Activated naive CD4-positive, alpha-beta T cell treated with Interleukin-2 at 50 U/mL for 16 hours (primary cell): ENCODE measurements around the gene MBNL1.
A peak's percentile ranks its signal among the peaks of the same experiment; 100 is the strongest.

ENCODE experiments used
- DNase-seq: peaks from one replicate; pipeline ENCODE4 v3.0.0-alpha.2; 2020

MBNL1 gene

GRCh38 chr3:152254041-152254440 is 14.7 kb upstream of the MBNL1 start:
- no peak for DNase-seq

DNA sequence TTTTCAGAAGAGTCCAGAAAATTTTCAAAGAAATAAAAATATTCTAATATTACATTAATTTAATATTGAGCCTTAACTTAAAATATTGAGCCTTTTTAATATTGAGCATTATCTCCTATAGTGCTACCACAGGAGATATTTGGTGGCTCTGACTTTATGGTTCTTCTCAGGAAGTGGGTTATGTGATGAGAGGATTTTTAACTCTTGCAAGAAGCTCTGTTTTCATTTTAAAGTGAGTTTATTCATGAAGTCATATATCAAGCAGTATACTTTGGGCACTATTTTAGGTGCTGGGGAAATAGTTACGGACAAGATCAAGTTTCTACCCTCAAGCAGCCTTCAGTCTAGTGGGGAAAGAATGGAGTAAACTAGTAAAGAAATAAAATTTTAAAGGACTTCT is 13.4 kb upstream of the MBNL1 start:
- no peak for DNase-seq

DNA sequence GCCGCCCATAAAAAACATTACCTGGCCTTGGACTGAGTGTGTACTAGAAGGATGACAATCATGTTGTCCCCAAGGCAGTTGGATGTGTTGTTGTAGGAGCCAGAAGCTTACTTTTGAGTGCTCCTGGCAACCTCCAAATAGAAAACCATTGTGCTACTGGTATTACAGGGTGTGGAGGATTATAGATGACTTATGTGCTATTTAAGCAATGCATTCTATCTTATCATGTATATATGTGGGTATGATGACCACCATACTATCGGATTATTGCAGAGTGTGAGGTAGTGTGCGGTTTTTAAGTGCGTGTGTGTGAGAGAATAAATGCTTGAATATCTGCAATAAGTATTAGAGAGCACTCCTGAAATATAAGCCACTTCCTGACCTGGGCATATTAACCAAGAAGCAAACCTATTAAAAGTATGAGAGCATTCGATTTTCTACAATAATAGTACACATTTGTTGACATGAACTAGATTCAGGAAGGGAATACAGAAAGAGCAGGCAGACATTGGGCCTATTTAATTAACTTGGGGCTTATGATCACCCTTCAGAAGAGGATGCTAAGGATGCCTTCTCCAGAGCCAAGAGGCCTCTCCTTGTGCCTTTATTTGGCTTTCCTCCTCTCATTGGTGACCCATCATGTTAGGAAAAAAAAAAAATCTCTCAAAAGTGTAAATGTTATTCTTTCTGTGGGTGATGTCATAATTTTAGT is 11.7 kb upstream of the MBNL1 start:
- no peak for DNase-seq

GRCh38 chr3:152257563-152258035 is 11.1 kb upstream of the MBNL1 start:
- no peak for DNase-seq

DNA sequence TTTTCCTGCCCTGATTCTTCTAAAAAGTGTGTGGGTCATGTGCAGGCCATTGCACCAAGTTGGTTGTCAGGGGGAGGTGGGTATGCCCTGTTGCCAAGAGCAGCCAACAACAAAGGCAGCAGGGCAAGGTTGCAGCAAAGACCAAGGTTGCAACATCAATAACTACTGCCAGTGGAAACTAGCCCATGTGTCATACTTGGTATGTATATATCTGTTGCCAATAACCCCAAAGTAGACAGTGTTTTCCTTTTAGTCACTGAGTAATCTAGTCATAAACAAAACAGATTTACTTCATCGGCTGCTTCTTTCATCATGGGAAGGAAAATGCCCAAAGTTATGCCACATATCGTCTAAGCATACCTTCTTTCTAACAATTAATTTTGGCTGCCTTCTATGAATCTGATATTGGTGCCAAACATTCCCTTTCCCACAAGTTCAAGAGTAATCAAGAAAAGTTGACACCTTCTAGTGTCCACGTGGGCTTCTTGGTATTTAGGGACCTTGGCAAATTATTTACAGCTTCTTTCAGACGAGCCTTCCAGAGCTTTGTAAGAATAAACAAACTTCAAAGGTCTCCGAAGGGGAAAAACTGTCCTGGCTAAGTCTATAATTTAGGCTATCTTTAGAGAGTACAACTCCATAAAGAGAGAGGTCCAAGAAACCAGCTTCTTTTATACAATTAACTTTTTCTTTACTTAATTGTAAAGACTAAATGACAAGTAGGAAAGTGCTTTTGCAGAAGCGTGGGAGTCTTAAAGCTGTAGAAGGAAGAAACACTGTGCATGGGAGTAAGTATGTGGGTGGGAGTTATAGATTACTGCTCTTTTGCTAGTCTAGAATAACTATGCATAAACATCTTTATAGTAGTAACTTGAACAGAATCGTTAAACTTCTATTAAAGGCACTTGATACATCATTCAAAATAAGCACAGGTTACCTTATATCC is 10.0 kb upstream of the MBNL1 start:
- DNase-seq, result peak; percentile 72

- DNase-seq, result no peak
Observed at GRCh38 chr3:152259468-152259867, 9.3 kb upstream of the MBNL1 start.

DNA sequence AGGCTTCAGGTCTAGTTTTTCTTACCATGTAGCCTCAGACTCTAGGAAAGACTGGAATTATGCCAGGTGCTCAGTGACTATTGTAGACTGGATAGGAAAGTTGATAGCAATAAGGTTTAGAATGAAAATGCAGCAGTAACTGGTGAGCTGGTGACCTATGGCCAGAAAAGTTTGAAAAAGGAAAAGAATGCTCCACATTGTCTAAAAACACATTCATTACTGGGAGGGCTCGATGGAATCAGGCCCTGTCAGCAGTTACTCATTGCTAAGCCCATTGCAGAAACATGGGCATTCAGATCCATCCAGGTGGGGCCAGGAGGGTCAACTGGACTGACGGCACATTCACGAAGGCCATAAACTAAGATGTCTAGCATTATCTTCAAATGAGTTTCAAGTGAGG is 8.7 kb upstream of the MBNL1 start:
- DNase-seq, result no peak

- DNase-seq, result no peak
Observed at GRCh38 chr3:152260529-152260928, 8.2 kb upstream of the MBNL1 start.

- DNase-seq, result no peak
Observed at GRCh38 chr3:152261329-152261728, 7.4 kb upstream of the MBNL1 start.

DNA sequence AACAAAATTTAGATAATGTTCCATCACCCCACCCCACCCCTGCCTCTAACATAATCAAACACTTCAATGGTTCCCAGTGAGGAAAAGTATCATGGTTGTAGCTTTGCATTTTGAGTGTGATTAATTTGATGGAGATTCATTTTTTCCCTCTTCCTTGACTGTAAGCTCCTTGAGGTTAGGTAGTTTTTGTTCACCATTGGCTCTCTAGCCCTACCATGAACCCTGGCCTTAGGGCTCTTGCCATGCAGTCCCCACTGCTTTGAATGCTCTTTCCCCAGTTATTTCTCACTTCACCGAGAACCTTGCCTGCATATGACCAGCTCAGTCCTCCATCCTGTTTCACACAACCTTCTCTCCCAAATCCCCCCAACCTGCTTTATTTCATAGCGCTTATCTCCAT is 5.0 kb upstream of the MBNL1 start:
- no peak for DNase-seq

- DNase-seq, result no peak
Observed at GRCh38 chr3:152264378-152264777, 4.4 kb upstream of the MBNL1 start.

- no peak for DNase-seq
Observed at GRCh38 chr3:152266221-152266995, 2.3 kb upstream of the MBNL1 start.

- DNase-seq, result no peak
Observed at GRCh38 chr3:152267831-152268554, 736 bp upstream of the MBNL1 start.

DNA sequence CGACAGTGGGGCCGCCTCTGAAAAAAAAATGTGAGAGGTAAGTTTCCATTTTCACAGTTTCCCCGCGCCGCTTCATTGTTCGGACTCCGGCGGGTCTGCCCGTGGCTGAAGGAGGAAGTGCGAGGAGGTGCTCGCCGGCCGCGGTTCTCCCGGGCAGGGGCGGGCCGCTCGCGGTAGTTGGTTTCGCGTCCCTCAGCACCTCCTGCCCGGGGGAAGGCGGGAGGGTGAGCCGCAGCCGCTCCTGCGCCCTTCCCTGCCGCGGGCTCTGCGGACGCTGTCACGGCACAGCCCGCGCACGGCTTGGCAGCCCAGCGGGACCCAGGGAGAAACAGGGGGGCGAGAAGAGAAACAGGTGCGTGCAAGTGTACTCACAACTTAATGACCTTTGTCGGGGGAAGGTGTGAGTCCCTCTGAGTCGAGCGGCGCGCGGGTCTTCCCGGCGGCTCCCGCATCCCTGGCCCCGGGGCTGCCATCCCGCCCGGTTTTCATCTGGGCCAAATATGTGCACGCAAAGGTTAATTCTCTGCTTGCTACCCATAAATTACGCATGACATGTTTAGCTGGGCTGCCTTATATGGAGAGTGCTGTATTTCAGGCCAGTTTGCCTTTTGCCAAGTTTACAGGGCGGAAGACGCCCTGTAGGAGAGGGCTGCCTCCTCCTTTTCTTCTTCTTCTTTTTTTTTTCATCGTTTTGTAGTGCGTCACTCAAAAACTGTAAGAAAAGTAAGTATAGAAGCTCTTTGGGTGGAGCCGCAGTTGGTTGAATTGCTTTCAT is 514 bp downstream of the MBNL1 start:
- DNase-seq, result no peak

- peak; percentile 43 for DNase-seq
Observed at GRCh38 chr3:152269831-152270734, 1.4 kb downstream of the MBNL1 start.

- DNase-seq, result no peak
Observed at GRCh38 chr3:152270937-152271336, 2.2 kb downstream of the MBNL1 start.

DNA sequence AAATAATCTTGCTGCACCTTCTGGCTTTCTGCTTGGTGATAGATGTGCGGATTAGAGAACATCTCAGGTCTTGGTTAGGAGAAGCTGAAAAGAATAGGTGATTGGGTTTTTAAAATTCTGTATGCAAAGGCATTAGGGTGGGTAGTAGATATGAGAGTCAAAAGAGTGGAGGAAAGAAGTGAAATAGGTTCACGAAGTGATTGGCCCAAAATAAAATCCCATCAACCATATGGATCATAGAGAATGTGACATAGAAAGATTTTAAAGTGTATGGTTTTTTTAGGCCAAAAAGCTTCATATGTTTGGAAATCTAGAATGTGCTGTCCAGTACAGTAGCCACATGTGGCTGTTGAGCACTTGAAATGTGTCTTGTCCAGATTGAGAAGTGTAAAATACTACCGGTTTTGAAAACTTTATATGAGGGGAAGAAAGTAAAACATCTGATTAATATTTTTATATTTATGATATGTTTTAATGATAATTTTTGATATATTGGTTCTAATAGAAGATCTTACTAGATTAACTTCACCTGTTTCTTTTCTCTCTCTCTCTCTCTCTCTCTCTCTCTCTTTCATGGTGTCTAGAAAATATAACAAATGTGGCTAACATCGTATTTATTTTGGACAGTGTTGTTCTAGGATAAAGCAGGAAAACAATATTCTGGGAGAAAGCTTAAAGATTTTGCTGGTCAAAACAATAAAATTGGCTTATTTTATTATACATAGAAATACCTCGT is 2.9 kb downstream of the MBNL1 start:
- no peak for DNase-seq

GRCh38 chr3:152272771-152273242 is 4.1 kb downstream of the MBNL1 start:
- DNase-seq, result peak; percentile 55

DNA sequence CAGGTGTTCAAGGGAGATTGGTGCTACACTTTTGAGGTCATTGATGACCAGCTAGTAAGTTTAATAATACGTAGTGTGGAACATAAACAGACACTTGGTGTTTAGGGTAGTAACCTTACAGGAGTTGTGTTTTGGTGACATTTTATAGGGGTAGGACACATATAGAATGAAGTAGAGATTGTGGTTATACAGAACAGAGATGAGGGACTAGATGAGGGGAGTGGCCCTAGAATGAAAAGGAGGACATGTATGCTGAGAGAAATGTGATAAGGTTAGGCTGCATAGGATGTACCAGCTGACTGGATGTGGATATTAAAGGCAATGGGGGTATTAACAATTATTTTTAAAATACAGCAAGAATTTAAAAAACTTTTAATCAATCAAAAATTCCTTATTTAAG is 8.0 kb downstream of the MBNL1 start:
- DNase-seq, result no peak

DNA sequence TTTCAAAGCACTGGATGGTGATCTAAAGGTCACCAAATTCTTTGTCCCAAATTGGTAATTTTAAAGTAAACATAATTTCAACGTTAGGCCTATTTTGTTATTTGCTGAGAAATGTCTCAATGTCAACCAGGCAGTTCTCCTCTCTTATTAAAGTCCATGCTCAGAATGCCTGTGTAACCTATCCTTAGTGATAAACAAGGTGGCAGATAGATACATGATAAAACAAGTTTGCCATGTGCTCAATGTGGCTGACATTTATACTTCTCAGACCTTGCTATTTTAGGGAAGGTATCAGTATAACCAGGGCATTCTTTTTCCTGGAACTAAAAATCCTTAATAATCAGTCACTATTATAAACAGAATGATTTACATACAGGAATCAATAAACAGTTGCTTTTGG is 8.5 kb downstream of the MBNL1 start:
- DNase-seq, result no peak
